IMR-90 (cell line): ENCODE results near the gene MED26. TPM values are rescaled to one million over a fixed set of nuclear protein-coding genes. Genes with fewer than 3 reads are reported as not detected.

Source experiments
- ATAC-seq: fragments of 200-7000 bp; cut with Tn5 transposase; 2 replicates; pipeline ENCODE4 v1.9.1; 2020; ENCODE audit warnings: low read depth, mild to moderate bottlenecking, moderate library complexity
- BruUV-seq: library from RNA; stranded (reverse); fragments of 400-500 nt; replicated peaks from 2 replicates; lab custom pipeline; 2021; lab: Mats Ljungman, UMichigan
- CTCF ChIA-PET: fragments of 300-600 bp; formaldehyde crosslinking; extraction: SDS; loops from one replicate; lab custom pipeline; 2021; ENCODE audit warnings: antibody characterized with exemption; lab: Yijun Ruan, JAX
- POLR2A ChIA-PET: fragments of 300-600 bp; sonication (Branson Sonifier 250); formaldehyde crosslinking; loops from one replicate; lab custom pipeline; 2022; ENCODE audit warnings: antibody characterized with exemption; ENCODE audit not compliant: unreplicated experiment; lab: Charles Lee
- DNase-seq: peaks from one replicate; pipeline ENCODE4 v3.0.0; 2013
- H2AFZ ChIP-seq: replicated peaks from 2 replicates; pipeline ENCODE3; 2013; ENCODE audit warnings: low read length, mild to moderate bottlenecking; ENCODE audit not compliant: poor library complexity
- H2AK5ac ChIP-seq: 2 replicates; pipeline ENCODE4 v1.6.1; 2013; ENCODE audit warnings: low read depth, low read length, inconsistent platforms
- H2AK9ac ChIP-seq: replicated peaks from 2 replicates; pipeline ENCODE3; 2013; ENCODE audit warnings: mild to moderate bottlenecking, low read depth, low read length, moderate library complexity; ENCODE audit not compliant: poor library complexity
- H2BK120ac ChIP-seq: 2 replicates; pipeline ENCODE4 v1.6.1; 2013; ENCODE audit warnings: low read depth, low read length, inconsistent platforms
- H2BK15ac ChIP-seq: 3 replicates; pipeline ENCODE4 v1.6.1; 2013; ENCODE audit warnings: low read depth, low read length, inconsistent platforms
- H2BK20ac ChIP-seq: 2 replicates; pipeline ENCODE4 v1.6.1; 2013; ENCODE audit warnings: low read depth, mild to moderate bottlenecking, inconsistent platforms, low read length, moderate library complexity
- H2BK5ac ChIP-seq: 2 replicates; pipeline ENCODE4 v1.6.1; 2013; ENCODE audit warnings: mild to moderate bottlenecking, low read depth, low read length, inconsistent platforms; ENCODE audit not compliant: poor library complexity, severe bottlenecking
- H3K14ac ChIP-seq: replicated peaks from 2 replicates; pipeline ENCODE4 v1.6.1; 2013; ENCODE audit warnings: low read depth, low read length, inconsistent platforms
- H3K18ac ChIP-seq: 2 replicates; pipeline ENCODE4 v1.6.1; 2013; ENCODE audit warnings: low read depth, low read length, control low read depth
- H3K23ac ChIP-seq: 2 replicates; pipeline ENCODE4 v1.6.1; 2013; ENCODE audit warnings: low read depth, low read length, inconsistent platforms
- H3K27ac ChIP-seq: 2 replicates; pipeline ENCODE4 v1.5.1; 2013; ENCODE audit warnings: mild to moderate bottlenecking, control low read depth, low read length; ENCODE audit not compliant: insufficient read depth
- H3K27me3 ChIP-seq: 2 replicates; pipeline ENCODE4 v1.6.1; 2013; ENCODE audit warnings: low read length; ENCODE audit not compliant: control insufficient read depth, insufficient read depth
- H3K36me3 ChIP-seq: 2 replicates; pipeline ENCODE4 v1.6.1; 2013; ENCODE audit warnings: low read length, mixed read lengths; ENCODE audit not compliant: control insufficient read depth, insufficient read depth
- H3K4ac ChIP-seq: 2 replicates; pipeline ENCODE4 v1.6.1; 2013; ENCODE audit warnings: low read depth, low read length, inconsistent platforms
- H3K4me1 ChIP-seq: 2 replicates; pipeline ENCODE4 v1.6.1; 2013; ENCODE audit warnings: low read length, mixed read lengths; ENCODE audit not compliant: control insufficient read depth, insufficient read depth
- H3K4me2 ChIP-seq: 2 replicates; pipeline ENCODE4 v1.6.1; 2013; ENCODE audit warnings: low read depth, mild to moderate bottlenecking, control low read depth, low read length, moderate library complexity
- H3K4me3 ChIP-seq: 2 replicates; pipeline ENCODE4 v1.5.1; 2013; ENCODE audit warnings: low read depth, mild to moderate bottlenecking, control low read depth, low read length, moderate library complexity; ENCODE audit not compliant: insufficient read depth
- H3K56ac ChIP-seq: 2 replicates; pipeline ENCODE4 v1.6.1; 2013; ENCODE audit warnings: low read length, inconsistent platforms; ENCODE audit not compliant: insufficient read depth; ENCODE audit errors: extremely low read depth
- H3K79me1 ChIP-seq, 2 experiments: 2 replicates each; pipeline ENCODE4 v1.6.1; 2013; ENCODE audit warnings: low read length in 2 of 2, inconsistent platforms in 1 of 2, low read depth in 1 of 2
- H3K9ac ChIP-seq: 2 replicates; pipeline ENCODE4 v1.6.1; 2013; ENCODE audit warnings: low read depth, low read length, control low read depth
- H3K9me1 ChIP-seq: 2 replicates; pipeline ENCODE4 v1.6.1; 2013; ENCODE audit warnings: low read length, inconsistent platforms; ENCODE audit not compliant: insufficient read depth
- H3K9me3 ChIP-seq: 2 replicates; pipeline ENCODE4 v1.6.1; 2013; ENCODE audit warnings: low read length; ENCODE audit not compliant: control insufficient read depth, insufficient read depth
- H4K20me1 ChIP-seq: 2 replicates; pipeline ENCODE4 v1.6.1; 2013; ENCODE audit warnings: low read length, inconsistent platforms; ENCODE audit not compliant: insufficient read depth
- H4K5ac ChIP-seq: 2 replicates; pipeline ENCODE4 v1.6.1; 2013; ENCODE audit warnings: mild to moderate bottlenecking, low read depth, low read length, control low read depth
- H4K8ac ChIP-seq, 2 experiments: 2 replicates each; pipeline ENCODE4 v1.6.1; 2013; ENCODE audit warnings: low read depth in 2 of 2, low read length in 2 of 2, control low read depth in 1 of 2, inconsistent platforms in 1 of 2
- H4K91ac ChIP-seq: 2 replicates; pipeline ENCODE4 v1.6.1; 2013; ENCODE audit warnings: low read depth, low read length, inconsistent platforms; ENCODE audit not compliant: insufficient read depth
- BHLHE40 ChIP-seq: fragments of 150-350 bp; IDR thresholded peaks from 2 replicates; pipeline ENCODE4 v1.6.1; 2016; ENCODE audit warnings: mild to moderate bottlenecking, low read depth, low read length
- CEBPB ChIP-seq: IDR thresholded peaks from 2 replicates; pipeline ENCODE4 v1.6.1; 2012; ENCODE audit warnings: low read depth, low read length, improper control_type of control experiment
- FOS ChIP-seq: fragments of 150-350 bp; IDR thresholded peaks from 2 replicates; pipeline ENCODE4 v1.6.1; 2016; ENCODE audit warnings: low read depth, low read length
- POLR2A ChIP-seq: IDR thresholded peaks from 2 replicates; pipeline ENCODE4 v1.6.1; 2012; ENCODE audit warnings: mild to moderate bottlenecking, low read depth, low read length
- RCOR1 ChIP-seq: IDR thresholded peaks from 2 replicates; pipeline ENCODE4 v1.6.1; 2012; ENCODE audit warnings: mild to moderate bottlenecking, low read length, improper control_type of control experiment; ENCODE audit not compliant: insufficient replicate concordance
- USF2 ChIP-seq: fragments of 150-350 bp; IDR thresholded peaks from 2 replicates; pipeline ENCODE4 v1.6.1; 2017; ENCODE audit warnings: mild to moderate bottlenecking, antibody characterized with exemption, low read length, low read depth
- WGBS, 2 experiments: methylation state at CpG; one replicate each; pipeline versions ENCODE4 v1.1.5 to v1.1.7; 2013; ENCODE audit warnings: missing lambda C conversion rate in 2 of 2; ENCODE audit not compliant: insufficient read length in 1 of 2; ENCODE audit errors: extremely low coverage in 2 of 2; 5-methylcytosine and 5-hydroxymethylcytosine counted together
- dilution Hi-C: fragments of 300-500 bp; cut with HindIII; formaldehyde crosslinking; loops from one replicate; pipeline ENCODE4 v1.14.3; 2018; ENCODE audit warnings: low sequenced_read_pairs; ENCODE audit not compliant: unreplicated experiment
- in situ Hi-C: fragments of 300-500 bp; cut with MboI; formaldehyde crosslinking; loops from 3 replicates; pipeline ENCODE4 v1.14.3; 2019; ENCODE audit warnings: low sequenced_read_pairs, inconsistent platforms, mixed read lengths
- intact Hi-C: fragments of 100-400 bp; cut with micrococcal nuclease; formaldehyde crosslinking; loops from 2 replicates; pipeline ENCODE4 v1.10.0; 2022
- polyA plus RNA-seq, 3 experiments: library from polyadenylated mRNA; depleted of rRNA; stranded (reverse); fragments of >200 nt; gene quantifications; 2 replicates each; pipeline ENCODE4 v1.2.3, GENCODE V29; 2012; ENCODE audit warnings: low replicate concordance in 1 of 3
- total RNA-seq: library from RNA; depleted of rRNA; stranded (reverse); fragments of >200 nt; gene quantifications from 2 replicates; pipeline ENCODE4 v1.2.3, GENCODE V29; 2012

Gene MED26
- total and polyA plus RNA-seq, 2 of the 4 experiments (the other 2 are of a cell fraction): 2.0 to 4.0 TPM

- no TSS peak for BruUV-seq
- POLR2A ChIA-PET: no interaction called here
- peaks cover 5% of the 10 kb centered on the region; the same call in 1 of the 2 replicates for H3K4me1 ChIP-seq
- no peak overlapping the region for H3K9ac ChIP-seq
- H3K9me1 ChIP-seq: peaks cover 21% of the 10 kb centered on the region
- no peak overlapping the region for H4K5ac ChIP-seq
- H4K91ac ChIP-seq: no peak overlapping the region
- no peak for ATAC-seq
- H2BK15ac ChIP-seq: no peak overlapping the region
- H3K23ac ChIP-seq: no peak overlapping the region
- dilution Hi-C loops: no loop called here
- H2AK9ac ChIP-seq: no peak overlapping the region
- H3K36me3 ChIP-seq: peaks cover 11% of the 10 kb centered on the region
- no peaks in the 10 kb centered on the region for H3K9me3 ChIP-seq
- WGBS, 2 experiments: 94% methylated on average over 5 of the region's 10 CpGs; no CpG with 5 or more reads in 1 of the 2 experiments
- no peak overlapping the region for H3K18ac ChIP-seq
- H3K4ac ChIP-seq: no peak overlapping the region
- no peak overlapping the region for H3K4me2 ChIP-seq
- no peak for DNase-seq
- H4K8ac ChIP-seq: no peak overlapping the region
- H2AK5ac ChIP-seq: no peak overlapping the region
- no peak overlapping the region for H2BK20ac ChIP-seq
- no peak overlapping the region for H3K27ac ChIP-seq
- peaks cover 89% of the 10 kb centered on the region for H4K20me1 ChIP-seq
- intact Hi-C loops: no loop called here
- H2AFZ ChIP-seq: no peak overlapping the region
- H2BK120ac ChIP-seq: no peak overlapping the region
- in situ Hi-C loops: no loop called here
- H3K4me3 ChIP-seq: no peak overlapping the region
- no peak overlapping the region for H2BK5ac ChIP-seq
- H3K27me3 ChIP-seq: no peaks in the 10 kb centered on the region
- no peak overlapping the region for H3K14ac ChIP-seq
- CTCF ChIA-PET: no interaction called here
- H3K79me1 ChIP-seq: peaks cover 14 to 86% of the 10 kb centered on the region in 2 experiments
- TF ChIP-seq POLR2A (no peak), CEBPB (no peak), USF2 (no peak), BHLHE40 (no peak), FOS (no peak), RCOR1 (no peak)
- no peak overlapping the region for H3K56ac ChIP-seq
These were observed 3.8 kb downstream of the MED26 start for GRCh38 chr19:16624236-16624635.
